Tibial artery (tissue), 4 donors: ENCODE results near the gene DPM2.

Experiments
- DNase-seq, 2 donors: peaks; one replicate each; pipeline ENCODE4 v3.0.0-alpha.2; 2019
- H3K27ac ChIP-seq, 2 donors: fragments of 200-600 bp; sonication (generic) in 1 of 2; 1 replicate in 1 of 2; 2 replicates in 1 of 2; pipeline ENCODE4 v1.5.1; 2018 to 2019; ENCODE audit warnings: mild to moderate bottlenecking in 1 of 2
- H3K27me3 ChIP-seq, 2 donors: fragments of 200-600 bp; sonication (generic) in 1 of 2; one replicate each; pipeline versions ENCODE4 v1.5.1 to v1.6.0; 2016 to 2019
- H3K36me3 ChIP-seq, 3 donors: fragments of 200-600 bp; sonication (generic) in 2 of 3; one replicate each; pipeline ENCODE4 v1.5.1; 2016 to 2019; ENCODE audit warnings: mild to moderate bottlenecking in 2 of 3
- H3K4me1 ChIP-seq, 4 donors: fragments of 200-600 bp; sonication (generic) in 2 of 4; 1 replicate in 3 of 4; 2 replicates in 1 of 4; pipeline ENCODE4 v1.5.1; 2016 to 2019
- H3K4me3 ChIP-seq, 2 donors: fragments of 200-600 bp; sonication (generic) in 1 of 2; 1 replicate in 1 of 2; 2 replicates in 1 of 2; pipeline ENCODE4 v1.5.1; 2018 to 2019; ENCODE audit warnings: mild to moderate bottlenecking in 2 of 2
- H3K9me3 ChIP-seq, 3 donors: fragments of 200-600 bp; sonication (generic) in 1 of 3; one replicate each; pipeline ENCODE4 v1.5.1; 2016 to 2019
- intact Hi-C: fragments of 100-400 bp; cut with DNase I; formaldehyde crosslinking; loops from one replicate; pipeline ENCODE4 v1.15.0; 2023; ENCODE audit warnings: low total_unique reads
- TF ChIP-seq, protein P1 (sequence below), 2 experiments: fragments of 200-600 bp in 1 of 2; fragments of 450-650 bp in 1 of 2; IDR thresholded peaks; one replicate each; pipeline ENCODE4 v1.5.1; 2017 to 2019; ENCODE audit warnings: antibody characterized with exemption in 2 of 2, mild to moderate bottlenecking in 1 of 2, moderate library complexity in 1 of 2

DPM2 gene

DNA sequence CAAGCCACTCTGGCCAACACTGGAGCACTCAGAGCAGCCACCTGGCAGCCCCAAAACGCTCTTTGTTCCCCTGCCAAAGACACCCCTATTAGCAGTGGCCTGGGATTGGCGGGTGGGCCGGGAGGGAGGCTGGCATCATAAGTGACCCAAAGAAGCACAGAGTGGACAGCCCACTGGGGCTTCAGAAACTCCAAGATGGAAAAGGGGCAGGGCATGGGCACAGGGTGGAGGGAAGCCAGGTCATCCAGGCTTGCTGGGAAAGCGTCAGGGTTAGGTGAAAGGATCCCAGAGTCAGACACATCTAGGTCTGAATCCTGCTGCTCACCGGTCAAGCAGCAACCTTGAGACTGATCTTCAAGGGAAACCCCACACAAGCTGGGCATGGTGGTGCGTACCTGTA, 28.3 kb upstream of the DPM2 start:
- intact Hi-C loops: no loop called here
- Histone ChIP-seq H3K4me1 (peaks cover 16 to 99% (median 87%) of the 10 kb centered on the region in 4 donors), H3K27me3 (no peaks in the 10 kb centered on the region), H3K36me3 (no peaks in the 10 kb centered on the region), H3K27ac (peak overlapping the region; percentile 94), H3K9me3 (no peaks in the 10 kb centered on the region), H3K4me3 (peak overlapping the region; percentile 10 to 31)
- TF ChIP-seq, protein P1, sequence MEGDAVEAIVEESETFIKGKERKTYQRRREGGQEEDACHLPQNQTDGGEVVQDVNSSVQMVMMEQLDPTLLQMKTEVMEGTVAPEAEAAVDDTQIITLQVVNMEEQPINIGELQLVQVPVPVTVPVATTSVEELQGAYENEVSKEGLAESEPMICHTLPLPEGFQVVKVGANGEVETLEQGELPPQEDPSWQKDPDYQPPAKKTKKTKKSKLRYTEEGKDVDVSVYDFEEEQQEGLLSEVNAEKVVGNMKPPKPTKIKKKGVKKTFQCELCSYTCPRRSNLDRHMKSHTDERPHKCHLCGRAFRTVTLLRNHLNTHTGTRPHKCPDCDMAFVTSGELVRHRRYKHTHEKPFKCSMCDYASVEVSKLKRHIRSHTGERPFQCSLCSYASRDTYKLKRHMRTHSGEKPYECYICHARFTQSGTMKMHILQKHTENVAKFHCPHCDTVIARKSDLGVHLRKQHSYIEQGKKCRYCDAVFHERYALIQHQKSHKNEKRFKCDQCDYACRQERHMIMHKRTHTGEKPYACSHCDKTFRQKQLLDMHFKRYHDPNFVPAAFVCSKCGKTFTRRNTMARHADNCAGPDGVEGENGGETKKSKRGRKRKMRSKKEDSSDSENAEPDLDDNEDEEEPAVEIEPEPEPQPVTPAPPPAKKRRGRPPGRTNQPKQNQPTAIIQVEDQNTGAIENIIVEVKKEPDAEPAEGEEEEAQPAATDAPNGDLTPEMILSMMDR (IDR thresholded peaks at IDR 0.05): no peak
- no peak for DNase-seq

DNA sequence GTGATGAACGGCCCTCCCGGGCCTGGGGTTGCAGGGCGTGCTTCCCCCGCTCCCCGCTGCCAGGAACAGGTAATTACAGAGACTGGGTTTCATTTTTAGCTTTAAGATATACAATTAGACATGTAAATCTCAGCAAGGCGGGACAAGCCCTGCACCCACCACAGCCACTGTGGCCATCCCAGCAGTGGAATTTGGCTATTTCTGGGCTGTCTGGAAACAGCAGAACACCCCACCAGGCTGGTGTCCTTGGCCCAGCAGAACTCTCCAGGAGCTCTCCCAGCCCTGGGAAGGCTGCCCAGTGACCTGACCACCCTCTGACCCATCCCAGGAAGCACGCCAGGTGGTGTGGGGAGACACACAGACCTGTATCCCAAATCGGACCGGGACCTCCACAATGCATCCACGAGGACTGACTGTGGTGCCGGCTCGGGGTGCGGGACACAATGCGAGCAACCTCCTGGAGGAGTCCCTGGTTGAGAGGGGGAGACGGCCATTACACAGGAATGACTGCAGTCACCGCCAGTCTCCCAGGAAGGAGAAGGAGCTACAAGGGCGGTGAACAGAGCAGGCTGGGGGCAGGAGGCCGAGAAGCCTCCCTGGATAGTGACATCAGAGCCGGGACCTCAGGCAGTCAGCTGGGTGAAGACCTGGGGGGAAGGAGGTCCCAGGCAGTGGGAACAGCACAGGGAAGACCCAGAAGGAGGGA, 25.9 kb upstream of the DPM2 start:
- no peak overlapping the region for H3K4me3 ChIP-seq
- H3K27ac ChIP-seq: peak overlapping the region; percentile 94
- no peaks in the 10 kb centered on the region for H3K27me3 ChIP-seq
- peak in 1 of 2 donors; percentile 77 for DNase-seq
- no peaks in the 10 kb centered on the region for H3K36me3 ChIP-seq
- TF ChIP-seq, protein P1 (IDR thresholded peaks at IDR 0.05): no peak
- peaks cover 16 to 92% (median 74%) of the 10 kb centered on the region in 4 donors for H3K4me1 ChIP-seq
- no peaks in the 10 kb centered on the region for H3K9me3 ChIP-seq
- intact Hi-C loops: no loop called here

DNA sequence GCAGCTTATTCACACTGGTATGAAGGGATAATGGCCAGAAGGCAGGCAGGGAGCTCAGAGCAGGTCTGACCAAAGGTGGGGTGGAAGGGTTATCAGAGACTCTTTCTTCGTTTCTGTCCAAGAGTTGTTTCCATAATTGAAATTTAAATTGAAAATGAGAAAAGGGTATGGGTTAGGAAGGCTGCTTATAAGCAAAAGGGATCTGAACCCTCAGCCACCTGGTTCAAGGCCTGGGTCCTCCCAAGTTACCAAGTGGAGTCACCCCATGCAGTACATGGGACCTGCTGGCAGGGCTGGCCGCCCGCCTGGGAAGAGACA, 25.3 kb upstream of the DPM2 start:
- Histone ChIP-seq H3K36me3 (no peaks in the 10 kb centered on the region), H3K4me1 (peaks cover 16 to 87% (median 69%) of the 10 kb centered on the region in 4 donors), H3K4me3 (no peak overlapping the region), H3K9me3 (no peaks in the 10 kb centered on the region), H3K27ac (peak overlapping the region; percentile 94), H3K27me3 (no peaks in the 10 kb centered on the region)
- DNase-seq: no peak
- TF ChIP-seq, protein P1 (IDR thresholded peaks at IDR 0.05): no peak
- intact Hi-C loops: no loop called here

DNA sequence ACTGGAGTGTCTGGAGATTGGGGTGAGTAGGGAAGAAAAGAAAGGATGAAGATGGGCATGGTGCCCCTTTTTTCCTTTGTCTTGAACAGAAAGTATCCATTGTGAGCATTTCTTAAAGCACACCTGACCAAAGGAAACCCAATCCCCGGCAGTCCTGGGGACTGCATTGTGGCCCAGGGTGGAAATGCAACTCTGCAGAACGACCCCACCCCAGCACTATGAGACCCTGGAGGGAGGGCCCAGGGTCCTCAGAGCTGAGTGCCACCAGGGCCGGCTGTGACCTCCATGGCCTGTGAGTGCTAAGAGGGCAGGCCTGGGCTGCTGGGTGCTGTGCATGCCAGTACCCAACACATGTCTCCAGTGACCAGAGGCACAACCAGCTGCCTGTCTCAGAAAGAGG, 24.6 kb upstream of the DPM2 start:
- TF ChIP-seq, protein P1 (IDR thresholded peaks at IDR 0.05): no peak
- Histone ChIP-seq H3K4me3 (no peak overlapping the region), H3K9me3 (no peaks in the 10 kb centered on the region), H3K4me1 (peaks cover 16 to 80% (median 63%) of the 10 kb centered on the region in 4 donors), H3K36me3 (no peaks in the 10 kb centered on the region), H3K27me3 (no peaks in the 10 kb centered on the region), H3K27ac (peak overlapping the region; percentile 94)
- intact Hi-C loops: no loop called here
- DNase-seq: no peak

DNA sequence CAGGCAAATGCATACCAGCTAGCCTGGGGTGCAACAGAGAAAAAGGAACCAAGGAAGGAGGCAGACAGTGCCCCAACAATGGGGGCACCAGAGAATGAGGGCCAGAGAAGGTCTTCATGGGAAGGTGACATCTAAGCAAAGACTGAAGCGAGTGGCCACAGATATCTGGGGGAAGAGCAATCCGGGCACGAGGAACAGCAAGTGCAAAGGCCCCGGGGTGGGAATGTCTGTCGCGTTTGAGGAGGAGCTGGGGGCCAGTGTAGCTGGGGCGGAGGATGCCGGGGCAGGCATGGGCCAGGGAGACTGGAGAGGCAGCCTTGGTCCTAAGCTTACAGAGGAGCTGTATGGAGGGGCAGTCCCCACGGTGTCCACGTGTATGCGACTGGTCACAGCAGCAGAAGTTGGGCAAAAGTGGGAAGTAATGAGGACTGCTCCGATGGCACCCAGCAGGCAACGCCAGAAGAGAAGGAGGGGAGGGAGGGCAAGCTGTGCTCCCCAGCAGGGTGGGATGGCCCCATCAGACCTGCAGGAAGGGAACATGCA, 24.0 kb upstream of the DPM2 start:
- TF ChIP-seq, protein P1 (IDR thresholded peaks at IDR 0.05): no peak
- H3K36me3 ChIP-seq: no peaks in the 10 kb centered on the region
- H3K4me1 ChIP-seq: peaks cover 16 to 74% (median 57%) of the 10 kb centered on the region in 4 donors

More for the DNA sequence above, 24.0 kb upstream of the DPM2 start:
- intact Hi-C loops: no loop called here
- DNase-seq: no peak
- no peaks in the 10 kb centered on the region for H3K9me3 ChIP-seq
- H3K27me3 ChIP-seq: no peaks in the 10 kb centered on the region
- peak overlapping the region; percentile 94 for H3K27ac ChIP-seq
- no peak overlapping the region for H3K4me3 ChIP-seq
